HG03095 (cell line): ENCODE data around the gene HOXC6.

Experiments used
- ATAC-seq: cut with Tn5 transposase; IDR thresholded peaks from one replicate; pipeline ENCODE4 v1.9.1; 2021; ENCODE audit warnings: moderate library complexity; ENCODE audit not compliant: unreplicated experiment

HOXC6 gene

GRCh38 chr12:54028314-54029201 lies at the start of gene HOXC6:
Gene HOXC6, plus strand, starts transcription at chr12:54028440. Its CDS starts 82 bp downstream, at chr12:54028522.
- ATAC-seq: no peak

DNA sequence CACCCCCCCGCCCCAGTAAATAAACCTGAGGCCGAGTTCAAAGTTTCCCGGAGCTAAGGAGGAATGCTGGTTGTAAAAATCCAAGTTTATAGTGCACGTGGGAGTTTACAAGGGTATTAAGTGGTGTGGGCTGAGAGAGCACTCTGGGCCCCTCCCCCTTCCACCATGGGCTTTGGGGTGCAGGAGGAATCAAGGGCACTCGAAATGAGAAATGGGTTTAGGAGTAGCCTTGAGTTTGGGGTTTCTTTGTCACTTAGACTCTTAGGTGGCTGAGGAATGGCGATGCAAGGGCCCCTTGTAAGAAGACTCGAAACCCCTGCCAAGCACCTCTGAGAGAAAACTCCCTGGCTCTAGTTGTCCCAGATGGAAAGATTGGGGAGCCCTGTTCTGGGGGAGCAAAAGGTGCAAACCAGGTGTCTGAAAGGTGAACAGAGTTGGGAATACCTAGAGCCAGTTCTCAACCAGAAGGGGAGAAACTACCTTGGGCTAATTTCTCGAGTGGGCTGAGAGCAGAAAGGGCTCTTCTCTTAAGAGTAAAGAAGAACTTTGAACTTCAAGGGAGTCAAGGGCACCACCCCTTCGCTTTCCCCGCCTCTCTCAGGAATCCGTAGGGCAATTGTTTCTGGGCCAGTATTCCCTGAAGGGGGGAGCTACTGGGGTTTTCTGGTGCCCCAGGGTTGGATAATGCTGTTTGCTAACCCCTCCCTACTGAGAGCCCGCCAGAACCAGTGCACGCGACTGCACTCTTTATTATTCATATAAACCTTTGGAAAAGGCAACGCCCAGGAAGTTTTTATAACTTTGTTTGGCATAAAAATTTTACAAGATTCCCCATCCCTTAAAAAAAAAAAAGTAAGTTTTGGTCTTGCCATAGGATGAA lies 49.5 kb upstream of the HOXC6 start:
- no peak for ATAC-seq

DNA sequence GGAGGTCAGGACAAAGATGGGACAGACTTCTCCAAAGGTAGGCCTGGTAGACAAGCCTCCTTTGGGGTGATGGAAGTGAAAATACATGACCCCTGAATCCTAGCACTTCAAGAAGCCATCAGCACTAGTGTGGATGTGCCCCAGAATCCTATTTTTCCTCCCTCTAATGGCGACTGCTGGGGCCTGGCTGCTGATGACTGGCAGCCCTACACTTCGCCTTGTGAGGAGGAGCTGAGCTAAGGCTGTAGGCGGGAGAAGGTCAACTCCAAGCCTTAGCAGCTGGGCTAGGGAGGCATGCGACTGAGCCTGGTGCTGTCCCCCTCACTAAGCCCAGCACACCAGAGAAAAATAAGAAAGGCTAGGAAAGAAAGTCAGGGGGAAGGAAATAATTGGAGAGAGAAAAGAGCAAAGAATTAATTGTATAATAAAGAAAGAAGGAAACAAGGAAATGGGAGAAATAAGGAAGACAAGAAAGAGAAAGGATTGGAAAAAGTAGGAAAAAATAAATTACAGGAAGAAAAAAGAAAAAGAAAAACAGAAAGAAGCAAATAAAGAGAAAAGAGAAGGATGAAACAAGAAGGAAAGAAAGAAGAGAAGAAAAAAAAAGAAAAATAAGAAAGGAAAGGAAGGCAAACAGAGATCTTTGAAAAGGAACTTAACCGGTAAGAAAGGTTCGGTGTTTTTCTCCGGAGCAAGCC lies 48.0 kb upstream of the HOXC6 start:
- no peak for ATAC-seq

DNA sequence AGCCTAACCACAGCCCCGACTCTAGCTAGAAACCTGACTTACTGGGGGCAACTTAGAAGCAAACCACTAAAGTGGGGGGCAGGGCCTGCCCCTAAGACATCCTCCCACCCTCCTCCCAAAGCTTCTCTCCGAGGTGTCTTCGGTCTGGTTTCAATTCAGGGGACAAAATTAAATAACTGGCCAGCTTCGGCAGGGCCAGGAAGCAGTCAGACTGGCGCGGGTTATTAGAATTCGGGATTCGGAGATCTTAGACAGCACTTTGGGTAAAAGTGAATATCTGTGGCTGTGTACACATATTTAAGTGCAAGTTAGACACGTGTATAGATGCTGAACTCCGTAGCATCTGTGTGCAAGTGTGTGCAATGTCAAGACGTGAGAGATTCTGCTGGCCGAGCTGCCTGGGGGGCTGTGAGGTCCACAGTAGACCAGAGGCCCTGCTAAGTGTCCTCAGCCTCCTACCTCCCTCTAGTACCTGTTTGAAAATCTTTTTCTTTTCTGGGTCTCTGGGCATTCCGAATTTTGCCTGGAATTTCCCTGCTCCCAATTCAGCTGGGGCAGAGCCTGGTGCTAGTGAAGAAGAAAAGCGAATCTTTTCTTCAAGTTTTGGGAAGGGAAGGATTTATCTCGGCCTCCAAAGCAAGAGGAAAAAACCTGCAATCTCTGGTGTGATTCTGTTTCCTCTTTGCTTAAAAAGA lies 47.3 kb upstream of the HOXC6 start:
- ATAC-seq: no peak

- ATAC-seq: no peak
Measured at GRCh38 chr12:53981634-53982565, 46.3 kb upstream of the HOXC6 start.

GRCh38 chr12:53982648-53983567 lies 45.3 kb upstream of the HOXC6 start:
- no peak for ATAC-seq

- ATAC-seq: no peak
Measured at GRCh38 chr12:53983568-53983949, 44.7 kb upstream of the HOXC6 start.

- ATAC-seq: no peak
Measured at GRCh38 chr12:53983950-53984572, 44.2 kb upstream of the HOXC6 start.

DNA sequence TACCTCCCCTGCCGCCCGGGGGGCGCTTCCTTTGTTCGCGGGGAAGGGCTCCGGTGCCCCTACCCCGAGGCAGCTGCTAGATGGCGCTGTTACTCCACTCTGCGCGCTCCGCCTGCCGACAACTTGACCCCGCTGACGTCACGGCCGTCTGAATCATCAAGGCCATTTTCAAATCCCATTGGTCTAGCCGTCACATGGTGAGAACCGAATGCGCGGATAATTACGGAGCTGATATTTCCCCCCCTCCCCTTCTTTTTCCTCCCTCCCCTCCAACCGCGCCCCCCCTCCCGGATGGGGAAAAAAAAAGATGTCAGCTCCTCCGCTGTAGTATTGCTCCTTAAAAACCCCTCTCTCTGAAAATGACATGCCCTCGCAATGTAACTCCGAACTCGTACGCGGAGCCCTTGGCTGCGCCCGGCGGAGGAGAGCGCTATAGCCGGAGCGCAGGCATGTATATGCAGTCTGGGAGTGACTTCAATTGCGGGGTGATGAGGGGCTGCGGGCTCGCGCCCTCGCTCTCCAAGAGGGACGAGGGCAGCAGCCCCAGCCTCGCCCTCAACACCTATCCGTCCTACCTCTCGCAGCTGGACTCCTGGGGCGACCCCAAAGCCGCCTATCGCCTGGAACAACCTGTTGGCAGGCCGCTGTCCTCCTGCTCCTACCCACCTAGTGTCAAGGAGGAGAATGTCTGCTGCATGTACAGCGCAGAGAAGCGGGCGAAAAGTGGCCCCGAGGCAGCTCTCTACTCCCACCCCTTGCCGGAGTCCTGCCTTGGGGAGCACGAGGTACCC lies 43.1 kb upstream of the HOXC6 start, which contains the start of gene HOXC10:
Gene HOXC10 (plus strand): TSS at position 246 of the 791 bp plus-strand sequence. CDS start 114 bp downstream, at position 360.
- no peak for ATAC-seq

- ATAC-seq: no peak
Measured at GRCh38 chr12:53985692-53985993, 42.6 kb upstream of the HOXC6 start.

DNA sequence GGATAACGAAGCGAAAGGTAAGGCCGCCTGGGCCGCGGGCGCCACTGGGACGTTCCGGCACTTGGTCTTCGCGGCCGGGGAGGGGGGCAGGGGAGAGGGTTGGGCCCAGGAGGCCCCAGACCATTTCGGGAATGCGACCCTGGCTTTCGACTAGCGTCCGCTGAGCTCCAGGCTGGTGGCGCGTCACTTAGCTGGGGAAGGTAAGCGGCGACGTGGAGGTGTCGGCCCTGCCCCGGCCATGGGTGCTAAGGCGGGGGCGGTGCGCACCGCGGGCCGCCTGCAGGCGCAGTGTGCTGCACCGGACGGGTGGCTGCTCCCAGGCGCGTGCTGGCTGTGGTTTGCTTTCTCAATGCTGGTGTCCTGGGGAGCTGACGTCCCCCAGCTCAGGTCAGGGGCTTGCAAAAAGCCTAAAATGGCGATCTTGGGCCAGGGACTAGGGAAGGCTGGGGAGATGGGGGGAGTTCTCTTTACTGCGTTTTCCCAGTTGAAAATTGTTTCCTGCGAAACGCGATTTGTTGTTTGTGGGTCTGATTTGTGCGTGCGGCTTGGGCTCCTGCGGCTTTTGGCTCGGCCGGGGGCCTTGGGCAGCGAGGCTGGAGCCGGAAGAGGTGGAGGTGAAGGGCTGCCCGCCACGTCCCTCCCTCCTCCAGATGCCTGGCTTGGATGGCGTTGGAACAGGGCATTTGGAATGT lies 42.1 kb upstream of the HOXC6 start:
- no peak for ATAC-seq

DNA sequence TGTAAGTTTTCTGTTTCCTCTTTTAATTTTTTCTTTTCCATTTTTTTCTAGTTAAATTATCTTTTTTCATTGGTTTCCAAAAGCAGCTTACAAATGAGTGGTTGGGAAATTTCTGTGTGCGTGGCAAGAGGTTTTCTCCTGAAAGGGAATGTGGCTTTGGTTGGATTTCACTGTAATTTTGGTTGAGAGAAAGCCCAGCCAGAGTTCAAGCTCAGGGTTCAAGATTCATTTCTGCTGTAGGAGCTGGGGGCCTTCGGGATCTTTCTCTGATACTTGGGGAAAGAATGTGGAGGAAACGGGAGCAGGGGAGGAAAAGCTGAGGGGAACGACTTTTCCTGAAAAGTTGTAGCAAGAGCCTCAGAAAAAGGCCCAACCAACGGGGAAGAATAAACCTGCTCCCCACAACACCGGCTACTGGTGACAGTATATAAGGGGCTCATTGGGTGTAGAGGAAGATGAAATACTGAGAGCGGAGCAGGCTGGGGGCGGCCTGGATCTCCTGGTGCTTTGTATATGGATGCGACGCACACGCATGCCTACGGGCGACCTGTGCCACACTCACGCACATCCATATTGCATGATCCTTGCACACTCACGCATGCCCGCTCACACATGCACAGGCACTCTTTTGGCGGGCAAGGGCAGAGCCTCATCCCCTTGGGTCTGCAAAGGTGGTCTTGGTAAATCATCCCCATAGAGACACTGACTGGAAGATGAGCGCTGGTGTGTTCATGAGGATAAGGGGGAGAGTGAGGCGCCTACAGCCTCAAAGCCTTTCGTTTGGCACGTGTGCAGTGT lies 41.4 kb upstream of the HOXC6 start:
- ATAC-seq: no peak

DNA sequence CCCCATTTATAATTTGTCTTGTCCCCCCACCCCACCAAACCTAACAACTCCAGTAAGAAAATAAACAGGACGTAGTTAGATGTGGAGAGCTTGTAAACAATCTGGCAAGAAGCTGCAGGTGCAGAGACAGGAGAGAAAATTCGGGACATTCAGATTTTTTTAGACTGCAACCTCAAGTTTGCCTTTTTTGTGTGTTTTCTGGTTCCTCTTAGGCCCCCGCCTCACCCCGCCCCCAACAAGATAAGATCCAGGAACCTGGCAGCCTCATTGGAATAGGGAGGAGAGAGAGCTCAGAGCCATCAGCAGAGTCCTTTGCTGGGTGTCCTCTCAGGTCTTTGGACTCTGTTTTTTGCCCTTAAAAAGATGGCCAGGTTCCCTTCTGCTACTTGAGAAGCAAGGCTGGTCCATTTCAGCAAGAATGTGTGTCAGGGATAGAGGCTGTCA lies 40.4 kb upstream of the HOXC6 start:
- ATAC-seq: no peak

- ATAC-seq: no peak
Measured at GRCh38 chr12:53988541-53989226, 39.6 kb upstream of the HOXC6 start.
